Psoas muscle (tissue), 8 donors: ENCODE results near the gene TERT. TPM values are rescaled to one million over a fixed set of nuclear protein-coding genes. Genes with fewer than 3 reads are reported as not detected.

Source experiments
- ATAC-seq, 4 donors: fragments of 200-7000 bp; cut with Tn5 transposase; one replicate each; pipeline ENCODE4 v1.9.1; 2020; ENCODE audit warnings: moderate library complexity in 3 of 4, mild to moderate bottlenecking in 2 of 4
- DNase-seq, 2 donors: peaks; one replicate each; pipeline ENCODE4 v3.0.0-alpha.2; 2020
- H3K27ac ChIP-seq: fragments of 200-600 bp; one replicate; pipeline ENCODE4 v1.8.0; 2022
- H3K27me3 ChIP-seq, 3 donors: fragments of 200-600 bp in 1 of 3; one replicate each; pipeline versions ENCODE4 v1.6.1 to v1.8.0; 2013 to 2022; ENCODE audit warnings: low read length in 2 of 3, mild to moderate bottlenecking in 2 of 3, moderate library complexity in 1 of 3; ENCODE audit not compliant: insufficient read depth in 3 of 3
- H3K36me3 ChIP-seq, 2 donors: fragments of 200-600 bp in 1 of 2; one replicate each; pipeline versions ENCODE4 v1.6.1 to v1.8.0; 2013 to 2022; ENCODE audit warnings: low read depth in 1 of 2, mild to moderate bottlenecking in 1 of 2, moderate library complexity in 1 of 2; ENCODE audit not compliant: insufficient read depth in 1 of 2
- H3K4me1 ChIP-seq: fragments of 200-600 bp; one replicate; pipeline ENCODE4 v1.8.0; 2022
- H3K4me3 ChIP-seq: fragments of 200-600 bp; one replicate; pipeline ENCODE4 v1.8.0; 2022; ENCODE audit warnings: mild to moderate bottlenecking
- H3K9me3 ChIP-seq: fragments of 200-600 bp; one replicate; pipeline ENCODE4 v1.8.0; 2022
- WGBS, 3 donors: extraction: QIAGEN DNeasy Blood & Tissue Kit; methylation state at CpG; one replicate each; pipeline versions ENCODE4 v1.1.6 to v1.1.7; 2013; 5-methylcytosine and 5-hydroxymethylcytosine counted together
- intact Hi-C, 2 donors: fragments of 100-400 bp; cut with DNase I; formaldehyde crosslinking; loops; one replicate each; pipeline versions ENCODE4 v1.11.0 to v1.14.2; 2022
- polyA plus RNA-seq, 3 donors: library from polyadenylated mRNA; stranded (reverse); fragments of 200-250 nt; gene quantifications; one replicate each; pipeline ENCODE4 v1.2.3, GENCODE V29; 2013
- total RNA-seq, 4 donors: library from RNA; stranded (reverse); fragmentation: NEBNext Ultra II Directional in 2 of 4; extraction: Animal tissue kit (Norgen Biotek cat#: 25700) in 2 of 4; gene quantifications; one replicate each; pipeline versions ENCODE4 v1.2.1 to v1.2.4, GENCODE V29; 2021 to 2023
- TF ChIP-seq, protein P1 (sequence below): fragments of 200-600 bp; IDR thresholded peaks from one replicate; pipeline ENCODE4 v1.8.0; 2022; ENCODE audit warnings: antibody characterized with exemption
- donor health status: healthy with polysubstance abuse.
- donor health status: DM: no; HTN: no; CAD: no; lungs with moderate emphysema.
- donor health status: Bipolar disorder and iron deficiency.
- donor health status: healthy.
- donor health status: DM: yes; HTN: yes; CAD: no.
- donor health status: DM: no; HTN: no; CAD: no.
- donor health status: DM: no; HTN: no; CAD: no.
- donor health status: DM: yes; HTN: yes; CAD: no.

TERT gene
- total and polyA plus RNA-seq, 7 donors, result not detected

DNA sequence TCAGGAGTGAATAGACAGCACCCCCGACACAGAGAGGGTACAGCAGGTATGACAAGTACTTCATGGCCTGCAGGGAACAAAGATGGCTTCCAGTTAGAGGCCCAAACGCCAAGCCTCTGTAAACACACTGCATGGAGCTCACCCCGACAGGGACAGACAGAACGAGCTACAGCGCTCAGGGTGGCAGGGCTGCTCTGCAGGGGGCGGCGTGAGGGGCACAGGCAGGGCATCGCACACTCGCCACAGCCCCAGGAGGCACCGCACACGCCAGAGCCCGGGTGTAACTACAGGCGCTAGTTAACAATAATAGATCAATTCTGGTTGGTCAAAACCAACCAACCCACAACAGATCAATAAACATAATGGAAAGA lies 28.9 kb upstream of the TERT start:
- no peak for ATAC-seq
- 93 to 94% (median 94%) methylated on average over 13 of the region's 13 CpGs for WGBS, 3 donors

GRCh38 chr5:1322955-1323802 lies 28.3 kb upstream of the TERT start:
- peaks cover 10% of the 10 kb centered on the region for H3K4me1 ChIP-seq
- no peaks in the 10 kb centered on the region for H3K9me3 ChIP-seq
- no peak overlapping the region for H3K27ac ChIP-seq
- 83 to 92% (median 88%) methylated on average over 18 to 24 of the region's 24 CpGs for WGBS, 3 donors
- H3K27me3 ChIP-seq, result no peaks in the 10 kb centered on the region
- TF ChIP-seq, protein P1, sequence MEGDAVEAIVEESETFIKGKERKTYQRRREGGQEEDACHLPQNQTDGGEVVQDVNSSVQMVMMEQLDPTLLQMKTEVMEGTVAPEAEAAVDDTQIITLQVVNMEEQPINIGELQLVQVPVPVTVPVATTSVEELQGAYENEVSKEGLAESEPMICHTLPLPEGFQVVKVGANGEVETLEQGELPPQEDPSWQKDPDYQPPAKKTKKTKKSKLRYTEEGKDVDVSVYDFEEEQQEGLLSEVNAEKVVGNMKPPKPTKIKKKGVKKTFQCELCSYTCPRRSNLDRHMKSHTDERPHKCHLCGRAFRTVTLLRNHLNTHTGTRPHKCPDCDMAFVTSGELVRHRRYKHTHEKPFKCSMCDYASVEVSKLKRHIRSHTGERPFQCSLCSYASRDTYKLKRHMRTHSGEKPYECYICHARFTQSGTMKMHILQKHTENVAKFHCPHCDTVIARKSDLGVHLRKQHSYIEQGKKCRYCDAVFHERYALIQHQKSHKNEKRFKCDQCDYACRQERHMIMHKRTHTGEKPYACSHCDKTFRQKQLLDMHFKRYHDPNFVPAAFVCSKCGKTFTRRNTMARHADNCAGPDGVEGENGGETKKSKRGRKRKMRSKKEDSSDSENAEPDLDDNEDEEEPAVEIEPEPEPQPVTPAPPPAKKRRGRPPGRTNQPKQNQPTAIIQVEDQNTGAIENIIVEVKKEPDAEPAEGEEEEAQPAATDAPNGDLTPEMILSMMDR, result no peak
- intact Hi-C loops, result no loop called here
- H3K4me3 ChIP-seq, result no peak overlapping the region
- DNase-seq (no peak), ATAC-seq (no peak)
- H3K36me3 ChIP-seq, result peaks cover 3 to 73% of the 10 kb centered on the region in 2 donors

More for the DNA sequence above, 28.9 kb upstream of the TERT start:
- peaks cover 3 to 67% of the 10 kb centered on the region in 2 donors for H3K36me3 ChIP-seq
- no peak overlapping the region for H3K27ac ChIP-seq
- no peaks in the 10 kb centered on the region for H3K27me3 ChIP-seq
- H3K9me3 ChIP-seq, result no peaks in the 10 kb centered on the region
- no peak for DNase-seq
- H3K4me3 ChIP-seq, result no peak overlapping the region
- TF ChIP-seq, protein P1, result no peak
- H3K4me1 ChIP-seq, result peaks cover 10% of the 10 kb centered on the region
- intact Hi-C loops, result no loop called here

GRCh38 chr5:1322036-1322900 lies 27.4 kb upstream of the TERT start:
- Histone ChIP-seq H3K27ac (no peak overlapping the region), H3K9me3 (no peaks in the 10 kb centered on the region), H3K4me3 (no peak overlapping the region), H3K4me1 (peaks cover 10% of the 10 kb centered on the region), H3K27me3 (no peaks in the 10 kb centered on the region), H3K36me3 (peaks cover 3 to 82% of the 10 kb centered on the region in 2 donors)
- WGBS, 3 donors, result 95 to 96% (median 96%) methylated on average over 22 of the region's 22 CpGs
- TF ChIP-seq, protein P1, result no peak
- DNase-seq (no peak), ATAC-seq (no peak)
- intact Hi-C loops, result no loop called here

DNA sequence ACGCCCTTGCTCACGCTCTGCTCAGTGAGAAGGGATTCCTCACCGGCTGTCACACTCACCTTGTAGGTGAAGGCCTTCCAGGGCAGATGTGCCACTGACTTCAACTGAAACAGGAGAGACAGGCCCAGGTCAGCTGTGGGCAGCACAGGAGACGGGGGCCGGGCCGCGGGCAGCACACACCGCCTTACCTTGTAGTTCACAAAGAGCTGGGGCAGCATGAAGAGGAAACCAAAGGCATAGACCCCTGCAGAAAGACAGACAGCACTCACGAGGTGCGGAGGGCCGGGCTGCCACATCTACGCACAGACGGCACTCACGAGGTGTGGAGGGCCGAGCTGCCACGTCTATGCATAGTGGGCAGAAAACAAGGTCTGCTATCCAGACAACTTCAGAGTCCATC lies 26.7 kb upstream of the TERT start:
- Histone ChIP-seq H3K4me3 (no peak overlapping the region), H3K4me1 (peaks cover 10% of the 10 kb centered on the region), H3K27me3 (no peaks in the 10 kb centered on the region), H3K36me3 (peaks cover 3 to 87% of the 10 kb centered on the region in 2 donors), H3K9me3 (no peaks in the 10 kb centered on the region), H3K27ac (no peak overlapping the region)
- TF ChIP-seq, protein P1, result no peak
- DNase-seq (no peak), ATAC-seq (no peak)
- intact Hi-C loops, result no loop called here
- WGBS, 3 donors, result 92 to 96% (median 95%) methylated on average over 16 of the region's 16 CpGs
